PC-3 (cell line): ENCODE data around the gene PTH1R. TPM values are rescaled to one million over a fixed set of nuclear protein-coding genes. Genes with fewer than 3 reads are reported as not detected.

Experiments
- ATAC-seq: fragments of 200-7000 bp; cut with Tn5 transposase; 2 replicates; pipeline ENCODE4 v1.9.1; 2020; ENCODE audit warnings: mild to moderate bottlenecking, moderate library complexity
- BruUV-seq: library from RNA; stranded (reverse); fragments of 400-500 nt; replicated peaks from 2 replicates; lab custom pipeline; 2021; lab: Mats Ljungman, UMichigan
- CTCF ChIA-PET: fragments of 300-600 bp; sonication (Branson Sonifier 250); formaldehyde crosslinking; loops from one replicate; lab custom pipeline; 2022; ENCODE audit warnings: antibody characterized with exemption; lab: Charles Lee
- POLR2A ChIA-PET: fragments of 300-600 bp; sonication (Branson Sonifier 250); formaldehyde crosslinking; loops from one replicate; lab custom pipeline; 2022; ENCODE audit warnings: antibody characterized with exemption; ENCODE audit not compliant: unreplicated experiment; lab: Charles Lee
- DNase-seq: peaks from one replicate; pipeline ENCODE4 v3.0.0-alpha.2; 2015
- H2AFZ ChIP-seq: fragments of 300-600 bp; sonication (generic); 2 replicates; pipeline ENCODE4 v1.6.0; 2016; ENCODE audit warnings: antibody characterized with exemption, low read length
- H3F3A ChIP-seq: fragments of 300-600 bp; sonication (generic); one replicate; pipeline ENCODE4 v1.6.0; 2017; ENCODE audit warnings: antibody characterized with exemption, low read length, control low read depth, mild to moderate bottlenecking; ENCODE audit not compliant: unreplicated experiment
- H3K27ac ChIP-seq: fragments of 300-600 bp; sonication (generic); 2 replicates; pipeline ENCODE4 v1.5.1; 2016; ENCODE audit warnings: mild to moderate bottlenecking, low read length
- H3K27me3 ChIP-seq: fragments of 300-600 bp; sonication (generic); 2 replicates; pipeline ENCODE4 v1.6.1; 2016; ENCODE audit warnings: low read length, mixed read lengths
- H3K36me3 ChIP-seq: fragments of 300-600 bp; sonication (generic); 2 replicates; pipeline ENCODE4 v1.6.1; 2016; ENCODE audit warnings: low read depth, mixed run types, low read length, mixed read lengths
- H3K4me1 ChIP-seq: fragments of 300-600 bp; sonication (generic); 2 replicates; pipeline ENCODE4 v1.5.1; 2016; ENCODE audit warnings: low read length; ENCODE audit not compliant: insufficient read depth
- H3K4me2 ChIP-seq: fragments of 300-600 bp; sonication (generic); 2 replicates; pipeline ENCODE4 v1.6.0; 2016; ENCODE audit warnings: low read length
- H3K4me3 ChIP-seq: fragments of 300-600 bp; sonication (generic); 2 replicates; pipeline ENCODE4 v1.5.1; 2016; ENCODE audit warnings: mild to moderate bottlenecking, low read length, mixed read lengths
- H3K79me2 ChIP-seq: fragments of 300-600 bp; sonication (generic); 2 replicates; pipeline ENCODE4 v1.6.1; 2017; ENCODE audit warnings: low read length, mixed read lengths
- H3K9ac ChIP-seq: fragments of 300-600 bp; sonication (generic); 2 replicates; pipeline ENCODE4 v1.6.0; 2016; ENCODE audit warnings: mild to moderate bottlenecking, low read length
- H3K9me2 ChIP-seq: fragments of 300-600 bp; sonication (generic); replicated peaks from 2 replicates; pipeline ENCODE4 v1.6.1; 2016; ENCODE audit warnings: mixed run types, low read length, mixed read lengths
- H3K9me3 ChIP-seq: fragments of 300-600 bp; sonication (generic); 2 replicates; pipeline ENCODE4 v1.6.1; 2016; ENCODE audit warnings: low read length, mixed read lengths
- H4K20me1 ChIP-seq: fragments of 300-600 bp; sonication (generic); 2 replicates; pipeline ENCODE4 v1.6.1; 2016; ENCODE audit warnings: low read length, mixed read lengths
- CTCF ChIP-seq: fragments of 300-600 bp; sonication (generic); conservative IDR thresholded peaks from 2 replicates; pipeline ENCODE4 v1.5.1; 2017; ENCODE audit warnings: antibody characterized with exemption, low read depth, mild to moderate bottlenecking, low read length
- EZH2 ChIP-seq: fragments of 300-600 bp; sonication (generic); IDR thresholded peaks from one replicate; pipeline ENCODE4 v1.6.1; 2017; ENCODE audit warnings: antibody characterized with exemption, mild to moderate bottlenecking, low read length; ENCODE audit not compliant: unreplicated experiment
- EZH2phosphoT487 ChIP-seq: fragments of 300-600 bp; sonication (generic); IDR thresholded peaks from 2 replicates; pipeline ENCODE4 v1.6.1; 2018; ENCODE audit warnings: mild to moderate bottlenecking, antibody characterized with exemption, low read length, borderline replicate concordance
- intact Hi-C: fragments of 100-400 bp; cut with micrococcal nuclease; formaldehyde crosslinking; loops from 2 replicates; pipeline ENCODE4 v1.9.0; 2023
- total RNA-seq: library from RNA; depleted of rRNA; stranded (reverse); fragments of >200 nt; gene quantifications from 2 replicates; pipeline ENCODE4 v1.2.3, GENCODE V29; 2014

The PTH1R gene
- total RNA-seq, 1 experiment from 2014 or later, result not detected

- Histone ChIP-seq H3K4me1 (no peaks in the 10 kb centered on the region), H3K9me3 (no peaks in the 10 kb centered on the region), H3K9ac (no peak overlapping the region), H3K4me2 (no peak overlapping the region), H3K9me2 (no peaks in the 10 kb centered on the region), H3K27me3 (no peaks in the 10 kb centered on the region; the same call in 1 of the 2 replicates), H3K4me3 (no peak overlapping the region), H3K27ac (no peak overlapping the region), H3K36me3 (no peaks in the 10 kb centered on the region), H2AFZ (no peak overlapping the region), H4K20me1 (no peaks in the 10 kb centered on the region), H3F3A (no peaks in the 10 kb centered on the region), H3K79me2 (no peaks in the 10 kb centered on the region)
- TF ChIP-seq EZH2 (no peak), EZH2phosphoT487 (no peak), CTCF (no peak)
- DNase-seq (no peak), ATAC-seq (no peak)
- POLR2A ChIA-PET, result no interaction called here
- no TSS peak for BruUV-seq
- CTCF ChIA-PET, result interaction anchor here (0.5 kb wide), 1 partner anchor 182 kb away, joined by 3 read pairs; no protein-coding TSS in a partner anchor
- intact Hi-C loops, result no loop called here
Observed at GRCh38 chr3:46858456-46858855, 19.1 kb upstream of the PTH1R start.

GRCh38 chr3:46859001-46859710 lies 18.4 kb upstream of the PTH1R start:
- intact Hi-C loops, result no loop called here
- H3K4me2 ChIP-seq, result no peak overlapping the region
- H3F3A ChIP-seq, result no peaks in the 10 kb centered on the region
- ChIA-PET CTCF (interaction anchor here (0.5 to 0.7 kb wide), 2 partner anchors 51 to 182 kb away, joined by 3 read pairs; no protein-coding TSS in a partner anchor), POLR2A (no interaction called here)
- no peaks in the 10 kb centered on the region for H3K79me2 ChIP-seq
- H3K4me1 ChIP-seq, result no peaks in the 10 kb centered on the region
- no peaks in the 10 kb centered on the region; the same call in 1 of the 2 replicates for H3K27me3 ChIP-seq
- H3K36me3 ChIP-seq, result no peaks in the 10 kb centered on the region
- H2AFZ ChIP-seq, result no peak overlapping the region
- TF ChIP-seq EZH2 (no peak), EZH2phosphoT487 (no peak), CTCF (no peak)
- H3K9me3 ChIP-seq, result no peaks in the 10 kb centered on the region
- ATAC-seq (no peak), DNase-seq (no peak)
- no peaks in the 10 kb centered on the region for H3K9me2 ChIP-seq
- H4K20me1 ChIP-seq, result no peaks in the 10 kb centered on the region
- H3K27ac ChIP-seq, result no peak overlapping the region
- no peak overlapping the region for H3K9ac ChIP-seq
- BruUV-seq, result no TSS peak
- no peak overlapping the region for H3K4me3 ChIP-seq
